Tongue (tissue), 2 donors: ENCODE results near the gene LCLAT1. TPM values are rescaled to one million over a fixed set of nuclear protein-coding genes. Genes with fewer than 3 reads are reported as not detected.

Experiments
- DNase-seq: peaks from one replicate; pipeline ENCODE4 v3.0.0-alpha.2; 2015
- total RNA-seq: library from RNA; depleted of rRNA; stranded (reverse); fragments of >200 nt; gene quantifications from one replicate; pipeline ENCODE4 v1.2.3, GENCODE V29; 2014

Gene LCLAT1
- total RNA-seq, 1 donor from 2014 or later, result 20.0 TPM

GRCh38 chr2:30422444-30423040, 24.5 kb upstream of the LCLAT1 start:
- no peak for DNase-seq

- no peak for DNase-seq
These were observed 22.8 kb upstream of the LCLAT1 start for GRCh38 chr2:30424231-30424630.

- DNase-seq, result no peak
These were observed 21.7 kb upstream of the LCLAT1 start for GRCh38 chr2:30425326-30425725.

- no peak for DNase-seq
These were observed 19.3 kb upstream of the LCLAT1 start for GRCh38 chr2:30427606-30428347.

GRCh38 chr2:30428348-30428662, 18.7 kb upstream of the LCLAT1 start:
- DNase-seq, result no peak

- no peak for DNase-seq
These were observed 18.1 kb upstream of the LCLAT1 start for GRCh38 chr2:30428827-30429461.

- no peak for DNase-seq
These were observed 13.3 kb upstream of the LCLAT1 start for GRCh38 chr2:30433541-30434299.

- DNase-seq, result no peak
These were observed 12.3 kb upstream of the LCLAT1 start for GRCh38 chr2:30434708-30435107.

GRCh38 chr2:30436859-30437435, 10.1 kb upstream of the LCLAT1 start:
- DNase-seq, result no peak

- no peak for DNase-seq
These were observed 9.1 kb upstream of the LCLAT1 start for GRCh38 chr2:30437809-30438548.

GRCh38 chr2:30439296-30439695, 7.8 kb upstream of the LCLAT1 start:
- DNase-seq, result no peak

- DNase-seq, result no peak
These were observed 7.2 kb upstream of the LCLAT1 start for GRCh38 chr2:30439879-30440278.

- DNase-seq, result no peak
These were observed 6.0 kb upstream of the LCLAT1 start for GRCh38 chr2:30441023-30441422.

- no peak for DNase-seq
These were observed 4.0 kb upstream of the LCLAT1 start for GRCh38 chr2:30443081-30443480.

GRCh38 chr2:30444273-30444672, 2.8 kb upstream of the LCLAT1 start:
- no peak for DNase-seq

GRCh38 chr2:30445266-30445821, 1.7 kb upstream of the LCLAT1 start:
- DNase-seq, result peak; percentile 41

- DNase-seq, result no peak
These were observed 371 bp upstream of the LCLAT1 start for GRCh38 chr2:30446602-30447148.

GRCh38 chr2:30448308-30448707, 1.3 kb downstream of the LCLAT1 start:
- DNase-seq, result no peak

GRCh38 chr2:30448866-30449265, 1.8 kb downstream of the LCLAT1 start:
- no peak for DNase-seq

GRCh38 chr2:30450025-30450424, 3.0 kb downstream of the LCLAT1 start:
- no peak for DNase-seq

GRCh38 chr2:30453498-30453897, 6.5 kb downstream of the LCLAT1 start:
- no peak for DNase-seq
